HG03097 (cell line): ENCODE results near the gene TPRX1.
"Not testable (repeated sequence)": the region's sequence is repeated elsewhere in the genome, so short reads cannot be mapped to it uniquely, and the experiment has no call there.

Source experiments
- ATAC-seq: cut with Tn5 transposase; IDR thresholded peaks from one replicate; pipeline ENCODE4 v1.9.1; 2021; ENCODE audit not compliant: unreplicated experiment, low FRiP score

TPRX1 gene

GRCh38 chr19:47769534-47769933 is 34.8 kb downstream of the TPRX1 start:
- ATAC-seq, result no peak

GRCh38 chr19:47768604-47769003 is 35.7 kb downstream of the TPRX1 start:
- no peak for ATAC-seq

DNA sequence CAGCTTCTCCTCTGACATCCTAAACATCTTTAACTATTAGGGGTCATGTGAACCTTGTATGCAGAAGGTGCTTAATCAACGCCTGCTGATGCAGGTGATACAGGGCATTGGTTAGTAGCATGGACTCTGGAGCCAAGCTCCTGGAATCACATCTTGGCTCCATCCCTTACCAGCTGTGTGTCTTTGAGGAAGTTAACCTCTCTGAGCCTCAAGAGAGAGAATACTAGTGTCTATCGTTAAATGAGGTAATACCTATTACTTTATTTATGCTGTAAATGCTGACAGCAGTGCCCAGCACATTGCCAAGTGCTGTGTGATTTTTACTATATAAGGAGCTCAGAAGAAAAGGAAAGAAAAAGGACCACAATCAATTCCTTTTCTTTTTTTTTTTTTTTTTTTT is 37.0 kb downstream of the TPRX1 start:
- ATAC-seq, result no peak

DNA sequence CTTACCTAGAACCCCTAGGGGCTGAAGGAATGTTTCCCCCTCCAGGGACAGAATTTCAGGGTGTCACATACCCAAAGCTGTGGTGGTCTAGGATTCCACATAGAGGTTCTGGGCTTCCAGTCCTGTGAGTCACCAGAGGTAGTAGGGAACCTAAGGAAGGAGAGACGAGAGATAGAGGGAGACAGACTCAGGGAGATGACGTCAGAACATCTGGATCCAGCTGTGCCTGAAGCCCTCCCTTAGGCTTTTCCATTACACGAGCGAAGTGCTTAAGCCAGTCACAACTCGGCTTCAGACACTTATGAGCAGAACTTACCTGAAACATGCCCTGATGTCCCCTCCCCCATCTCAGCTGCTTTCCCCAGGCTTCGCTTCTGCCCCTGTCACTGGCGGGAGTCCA is 37.7 kb downstream of the TPRX1 start:
- no peak for ATAC-seq

DNA sequence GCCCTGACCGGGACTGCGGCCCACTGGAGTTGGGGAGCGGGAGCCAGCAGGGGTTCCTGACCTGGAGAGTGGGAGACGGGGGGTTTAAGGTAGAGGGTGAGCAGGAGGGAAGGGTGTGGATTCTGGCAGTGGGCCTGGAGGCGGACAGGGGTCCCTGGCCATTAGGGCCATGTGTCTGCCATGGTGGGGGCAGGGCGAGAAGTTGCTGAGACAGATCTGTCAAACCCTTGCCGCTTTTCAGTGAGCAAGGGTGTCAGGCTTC is 38.1 kb downstream of the TPRX1 start:
- ATAC-seq, result no peak

DNA sequence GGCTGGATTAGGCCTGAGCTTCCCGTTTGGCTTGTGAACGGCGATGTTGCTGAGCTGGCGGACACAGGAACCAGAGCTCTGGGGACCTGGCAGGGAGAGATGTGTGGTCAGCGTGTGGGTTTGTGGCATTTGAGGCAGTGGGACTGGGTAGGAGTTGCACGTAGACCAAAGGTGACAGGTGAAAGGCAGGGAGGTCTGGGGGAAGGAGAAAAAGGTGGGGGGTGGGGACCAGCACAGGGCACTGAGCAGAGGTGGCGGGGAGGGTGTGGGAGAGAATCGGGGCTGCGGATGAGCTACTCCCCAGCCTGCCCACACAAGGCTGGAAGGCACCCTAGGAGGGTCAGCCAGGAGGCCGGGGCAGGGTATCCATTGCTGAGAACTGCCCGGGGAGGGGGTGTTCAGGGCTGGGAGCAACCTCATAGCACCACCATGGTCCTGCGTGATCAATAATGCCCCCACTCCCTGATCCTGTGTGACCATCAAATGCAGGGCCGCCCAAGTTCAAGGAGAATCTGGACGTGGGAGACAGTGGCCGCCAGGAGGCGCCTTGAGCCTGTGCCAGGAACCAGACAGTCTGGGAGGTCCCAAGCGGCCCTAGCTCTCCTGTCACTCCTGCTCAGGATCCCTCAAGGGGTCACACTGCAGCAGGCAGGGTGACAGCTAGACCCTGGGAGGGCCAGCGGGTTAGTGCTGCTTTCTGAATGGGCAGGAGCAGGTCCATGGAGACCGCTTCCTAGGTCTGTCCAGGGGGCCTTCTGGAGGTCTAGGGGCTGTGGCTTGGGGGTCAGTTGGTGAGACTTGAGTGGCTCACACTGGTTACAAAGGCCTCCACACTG is 38.6 kb downstream of the TPRX1 start:
- ATAC-seq, result no peak

- ATAC-seq, result not testable (repeated sequence)
Observed at GRCh38 chr19:47764705-47765104, 39.6 kb downstream of the TPRX1 start.

DNA sequence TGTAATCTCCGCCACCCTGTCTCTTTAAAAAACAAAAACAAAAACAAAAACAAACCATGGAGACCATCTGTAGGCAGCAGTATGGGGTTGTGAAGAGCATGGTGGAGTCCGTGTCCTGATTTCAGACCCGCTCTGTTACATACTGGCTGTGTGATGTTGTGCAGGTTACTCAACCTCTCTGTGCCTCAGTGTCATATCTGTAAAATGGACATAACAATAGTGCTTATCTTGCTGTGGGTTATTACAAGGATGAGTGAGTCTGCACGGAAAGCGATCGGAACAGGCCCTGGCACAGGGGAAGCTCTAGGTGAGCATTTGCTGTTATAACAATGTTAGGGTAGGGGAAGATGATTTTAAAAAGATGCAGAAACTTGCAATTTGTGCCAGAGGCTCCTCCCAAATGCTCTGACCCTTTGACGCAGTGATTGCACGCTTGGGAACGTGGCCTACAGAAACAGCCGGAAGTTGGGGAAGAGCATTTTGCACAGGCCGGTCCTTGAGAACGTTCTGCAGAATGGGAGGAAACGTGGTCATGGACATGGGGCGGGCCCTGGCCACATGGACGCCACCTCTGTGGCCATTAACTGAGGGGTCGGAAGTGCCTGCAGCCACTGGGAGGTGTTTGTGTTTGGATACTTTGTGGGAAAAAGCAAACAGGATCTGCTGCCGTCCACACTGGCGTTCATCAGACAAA is 41.6 kb downstream of the TPRX1 start:
- ATAC-seq, result no peak

GRCh38 chr19:47762151-47762550 is 42.2 kb downstream of the TPRX1 start:
- ATAC-seq, result no peak

- no peak for ATAC-seq
Observed at GRCh38 chr19:47761566-47761965, 42.8 kb downstream of the TPRX1 start.

GRCh38 chr19:47760632-47760999 is 43.7 kb downstream of the TPRX1 start:
- no peak for ATAC-seq

- ATAC-seq, result no peak
Observed at GRCh38 chr19:47758443-47758804, 45.9 kb downstream of the TPRX1 start.

- no peak for ATAC-seq
Observed at GRCh38 chr19:47757617-47758442, 46.5 kb downstream of the TPRX1 start.

- no peak for ATAC-seq
Observed at GRCh38 chr19:47756953-47757608, 47.3 kb downstream of the TPRX1 start.

DNA sequence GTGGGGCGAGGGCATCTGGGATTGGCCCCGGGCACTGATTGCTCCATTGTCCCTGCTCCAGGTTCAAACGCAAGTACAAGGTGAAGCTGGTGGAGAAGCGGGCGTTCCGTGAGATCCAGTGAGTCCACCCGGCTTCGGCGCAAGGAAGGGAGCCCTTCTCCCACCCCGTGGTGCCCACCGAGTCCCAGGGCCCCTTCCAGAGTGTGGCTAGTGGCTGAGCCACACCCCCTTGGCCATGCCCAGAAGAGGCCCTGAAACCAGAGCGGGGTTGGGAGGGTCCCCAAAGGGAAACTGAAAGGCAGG is 47.8 kb downstream of the TPRX1 start:
- ATAC-seq, result no peak

GRCh38 chr19:47755762-47756626 is 48.4 kb downstream of the TPRX1 start:
- no peak for ATAC-seq

DNA sequence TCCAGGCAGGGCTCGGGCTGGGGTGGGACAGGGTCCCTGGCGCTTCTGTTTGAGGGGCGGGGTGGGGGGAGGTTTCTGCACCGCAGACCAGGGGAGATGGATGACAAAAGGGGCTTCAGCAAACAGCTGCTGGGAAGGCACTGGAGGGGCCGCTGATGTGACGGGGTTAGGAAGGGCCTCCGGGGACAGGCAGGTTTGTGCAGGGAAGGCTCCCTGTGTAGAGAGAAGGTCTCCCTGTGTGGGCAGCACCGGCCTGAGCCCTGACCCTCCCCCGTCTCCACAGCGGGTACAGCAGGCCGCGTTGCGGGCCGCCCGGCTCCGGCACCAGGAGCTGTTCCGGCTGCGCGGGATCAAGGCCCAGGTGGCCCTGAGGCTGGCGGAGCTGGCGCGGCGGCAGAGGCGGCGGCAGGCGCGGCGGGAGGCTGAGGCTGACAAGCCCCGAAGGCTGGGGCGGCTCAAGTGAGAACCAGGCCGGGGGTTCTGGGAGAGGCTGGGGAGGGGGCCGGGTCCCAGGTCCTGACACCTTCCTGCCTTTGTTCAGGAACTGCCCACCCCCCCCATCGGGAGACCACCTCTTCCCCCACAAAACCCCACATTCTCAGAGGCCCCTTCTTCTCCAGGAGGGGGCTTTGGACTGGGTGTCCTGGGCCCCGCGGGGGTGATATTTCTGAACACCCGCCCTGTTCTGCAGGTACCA is 49.1 kb downstream of the TPRX1 start:
- ATAC-seq, result no peak

DNA sequence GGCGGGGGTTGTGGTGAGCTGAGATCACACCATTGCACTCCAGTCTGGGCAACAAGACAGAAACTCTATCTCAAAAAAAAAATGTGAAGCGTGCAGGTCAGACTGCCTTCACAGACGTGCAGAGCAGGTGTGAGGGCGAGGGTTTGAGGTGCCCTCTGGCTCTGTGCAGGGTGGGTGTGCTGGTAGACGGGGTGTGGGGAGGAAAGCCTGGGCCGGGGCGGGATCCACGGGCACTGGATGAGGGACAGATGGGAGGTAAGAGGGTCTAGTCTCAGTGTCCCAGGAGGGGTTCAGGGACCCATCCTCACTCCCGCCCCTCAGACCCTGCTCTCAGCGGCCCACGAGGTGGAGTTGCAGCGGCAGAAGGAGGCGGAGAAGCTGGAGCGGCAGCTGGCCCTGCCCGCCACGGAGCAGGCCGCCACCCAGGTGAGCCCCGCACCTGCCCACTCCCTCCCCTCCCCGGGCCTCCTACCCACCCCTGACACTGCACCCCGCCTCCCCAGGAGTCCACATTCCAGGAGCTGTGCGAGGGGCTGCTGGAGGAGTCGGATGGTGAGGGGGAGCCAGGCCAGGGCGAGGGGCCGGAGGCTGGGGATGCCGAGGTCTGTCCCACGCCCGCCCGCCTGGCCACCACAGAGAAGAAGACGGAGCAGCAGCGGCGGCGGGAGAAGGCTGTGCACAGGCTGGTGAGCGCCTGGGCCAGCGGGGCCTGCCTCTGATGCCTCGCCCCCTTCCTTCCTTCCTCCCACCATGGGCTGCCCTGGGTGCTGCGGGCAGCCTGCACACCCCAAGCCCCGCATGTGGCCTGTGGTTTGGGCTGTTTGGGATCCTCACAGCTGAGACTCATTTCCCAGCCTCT is 49.9 kb downstream of the TPRX1 start:
- no peak for ATAC-seq
